K562 (cell line): Measurements from ENCODE around the gene LMNTD2. TPM values are rescaled to one million over a fixed set of nuclear protein-coding genes. Genes with fewer than 3 reads are reported as not detected.

Source experiments
- CBX5 ChIP-seq: IDR thresholded peaks from 2 replicates; pipeline ENCODE4 v1.6.1; 2014; ENCODE audit warnings: low read depth, borderline replicate concordance
- CGGBP1 ChIP-seq: fragments of 250-450 bp; sonication (Bioruptor Pico); IDR thresholded peaks from 2 replicates; pipeline ENCODE4 v1.9.0; 2021; ENCODE audit warnings: mild to moderate bottlenecking
- GATA2 ChIP-seq: sonication (generic); formaldehyde crosslinking; IDR thresholded peaks from 2 replicates; pipeline ENCODE4 v1.4.0; 2020; ENCODE audit warnings: mild to moderate bottlenecking, missing genetic modification reagents
- KLF1 ChIP-seq: fragments of 450-650 bp; IDR thresholded peaks from 2 replicates; pipeline ENCODE4 v1.6.1; 2016; ENCODE audit warnings: missing genetic modification characterization, missing compliant biosample characterization
- MAFF ChIP-seq: IDR thresholded peaks from 2 replicates; pipeline ENCODE4 v1.6.1; 2012; ENCODE audit warnings: low read length, improper control_type of control experiment
- NR2F6 ChIP-seq: fragments of 450-650 bp; formaldehyde crosslinking; IDR thresholded peaks from 2 replicates; pipeline ENCODE4 v1.4.0; 2020; ENCODE audit warnings: mild to moderate bottlenecking
- TARDBP ChIP-seq: fragments of 450-650 bp; IDR thresholded peaks from 2 replicates; pipeline ENCODE4 v1.6.1; 2016
- polyA plus RNA-seq, 8 experiments: library from polyadenylated mRNA; depleted of rRNA in 4 of 8; stranded (reverse) in 5 of 8; unstranded in 3 of 8; fragments of >200 nt; fragmentation: Nextera tagmentation in 2 of 8; fragmentation: Illumina TruSeq in 1 of 8; extraction: Ambion mirVana in 2 of 8; extraction: Trizol in 1 of 8; gene quantifications; 2 replicates each; pipeline versions ENCODE4 v1.2.1 to v1.2.3, GENCODE V29; 2011 to 2014; ENCODE audit warnings: inconsistent platforms in 1 of 8, missing spikeins in 1 of 8
- total RNA-seq, 7 experiments: library from RNA; depleted of rRNA in 6 of 7; stranded (reverse); fragments of >200 nt in 6 of 7; fragmentation: Illumina TruSeq in 2 of 7; extraction: Trizol in 2 of 7; gene quantifications; 2 replicates each; pipeline versions ENCODE4 v1.2.1 to v1.2.3, GENCODE V29; 2011 to 2021; ENCODE audit warnings: low replicate concordance in 1 of 7
- TF ChIP-seq, protein P1 (sequence below), 3 experiments: fragments of 200-800 bp in 1 of 3; sonication (Bioruptor generic) in 1 of 3; sonication (generic) in 1 of 3; formaldehyde crosslinking in 1 of 3; IDR thresholded peaks; 2 replicates each; pipeline versions ENCODE4 v1.6.1 to v1.8.0; 2016 to 2022; ENCODE audit warnings: mild to moderate bottlenecking in 2 of 3, missing compliant biosample characterization in 2 of 3, missing genetic modification characterization in 2 of 3, missing genetic modification reagents in 1 of 3
- TF ChIP-seq, protein P2 (sequence below): fragments of 250-450 bp; sonication (Bioruptor Pico); IDR thresholded peaks from 2 replicates; pipeline ENCODE4 v1.5.1; 2021; ENCODE audit warnings: mild to moderate bottlenecking
- TF ChIP-seq, protein P3 (sequence below): fragments of 250-450 bp; sonication (Bioruptor Pico); IDR thresholded peaks from 2 replicates; pipeline ENCODE4 v1.4.0; 2020; ENCODE audit warnings: mild to moderate bottlenecking, moderate library complexity
- TF ChIP-seq, protein P4 (sequence below): fragments of 250-450 bp; sonication (Bioruptor Pico); IDR thresholded peaks from 2 replicates; pipeline ENCODE4 v1.4.0; 2020
- TF ChIP-seq, protein P5 (sequence below): fragments of 450-650 bp; IDR thresholded peaks from 2 replicates; pipeline ENCODE4 v1.7.1; 2018; ENCODE audit warnings: mild to moderate bottlenecking, low read depth; ENCODE audit not compliant: partially characterized antibody

The LMNTD2 gene
- total and polyA plus RNA-seq, 9 of the 15 experiments (the other 6 are each of a cell fraction or from before 2014, with no cell fraction given), result 0.48 to 4.2 (median 1.5) TPM; not detected in 3

GRCh38 chr11:559712-560304, 730 bp downstream of the LMNTD2 start (continued):
- TF ChIP-seq, protein P1, sequence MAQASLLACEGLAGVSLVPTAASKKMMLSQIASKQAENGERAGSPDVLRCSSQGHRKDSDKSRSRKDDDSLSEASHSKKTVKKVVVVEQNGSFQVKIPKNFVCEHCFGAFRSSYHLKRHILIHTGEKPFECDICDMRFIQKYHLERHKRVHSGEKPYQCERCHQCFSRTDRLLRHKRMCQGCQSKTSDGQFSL (CRISPR knock-in tag; IDR thresholded peaks at IDR 0.05), result no peak
- TF ChIP-seq, protein P1 (tag; IDR thresholded peaks at IDR 0.05), result no peak
- TF ChIP-seq MAFF (no peak), KLF1 (tag) (no peak), CGGBP1 (CRISPR knock-in tag) (no peak), NR2F6 (CRISPR knock-in tag) (no peak), GATA2 (no peak), CBX5 (no peak), TARDBP (no peak)
- TF ChIP-seq, protein P2, sequence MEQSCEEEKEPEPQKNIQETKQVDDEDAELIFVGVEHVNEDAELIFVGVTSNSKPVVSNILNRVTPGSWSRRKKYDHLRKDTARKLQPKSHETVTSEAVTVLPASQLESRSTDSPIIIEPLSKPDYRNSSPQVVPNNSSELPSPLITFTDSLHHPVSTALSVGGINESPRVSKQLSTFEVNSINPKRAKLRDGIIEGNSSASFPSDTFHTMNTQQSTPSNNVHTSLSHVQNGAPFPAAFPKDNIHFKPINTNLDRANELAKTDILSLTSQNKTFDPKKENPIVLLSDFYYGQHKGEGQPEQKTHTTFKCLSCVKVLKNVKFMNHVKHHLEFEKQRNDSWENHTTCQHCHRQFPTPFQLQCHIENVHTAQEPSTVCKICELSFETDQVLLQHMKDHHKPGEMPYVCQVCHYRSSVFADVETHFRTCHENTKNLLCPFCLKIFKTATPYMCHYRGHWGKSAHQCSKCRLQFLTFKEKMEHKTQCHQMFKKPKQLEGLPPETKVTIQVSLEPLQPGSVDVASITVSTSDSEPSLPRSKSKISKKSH (CRISPR knock-in tag), result no peak
- TF ChIP-seq, protein P3, sequence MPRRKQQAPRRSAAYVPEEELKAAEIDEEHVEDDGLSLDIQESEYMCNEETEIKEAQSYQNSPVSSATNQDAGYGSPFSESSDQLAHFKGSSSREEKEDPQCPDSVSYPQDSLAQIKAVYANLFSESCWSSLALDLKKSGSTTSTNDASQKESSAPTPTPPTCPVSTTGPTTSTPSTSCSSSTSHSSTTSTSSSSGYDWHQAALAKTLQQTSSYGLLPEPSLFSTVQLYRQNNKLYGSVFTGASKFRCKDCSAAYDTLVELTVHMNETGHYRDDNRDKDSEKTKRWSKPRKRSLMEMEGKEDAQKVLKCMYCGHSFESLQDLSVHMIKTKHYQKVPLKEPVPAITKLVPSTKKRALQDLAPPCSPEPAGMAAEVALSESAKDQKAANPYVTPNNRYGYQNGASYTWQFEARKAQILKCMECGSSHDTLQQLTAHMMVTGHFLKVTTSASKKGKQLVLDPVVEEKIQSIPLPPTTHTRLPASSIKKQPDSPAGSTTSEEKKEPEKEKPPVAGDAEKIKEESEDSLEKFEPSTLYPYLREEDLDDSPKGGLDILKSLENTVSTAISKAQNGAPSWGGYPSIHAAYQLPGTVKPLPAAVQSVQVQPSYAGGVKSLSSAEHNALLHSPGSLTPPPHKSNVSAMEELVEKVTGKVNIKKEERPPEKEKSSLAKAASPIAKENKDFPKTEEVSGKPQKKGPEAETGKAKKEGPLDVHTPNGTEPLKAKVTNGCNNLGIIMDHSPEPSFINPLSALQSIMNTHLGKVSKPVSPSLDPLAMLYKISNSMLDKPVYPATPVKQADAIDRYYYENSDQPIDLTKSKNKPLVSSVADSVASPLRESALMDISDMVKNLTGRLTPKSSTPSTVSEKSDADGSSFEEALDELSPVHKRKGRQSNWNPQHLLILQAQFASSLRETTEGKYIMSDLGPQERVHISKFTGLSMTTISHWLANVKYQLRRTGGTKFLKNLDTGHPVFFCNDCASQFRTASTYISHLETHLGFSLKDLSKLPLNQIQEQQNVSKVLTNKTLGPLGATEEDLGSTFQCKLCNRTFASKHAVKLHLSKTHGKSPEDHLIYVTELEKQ (CRISPR knock-in tag), result no peak
- TF ChIP-seq, protein P4, sequence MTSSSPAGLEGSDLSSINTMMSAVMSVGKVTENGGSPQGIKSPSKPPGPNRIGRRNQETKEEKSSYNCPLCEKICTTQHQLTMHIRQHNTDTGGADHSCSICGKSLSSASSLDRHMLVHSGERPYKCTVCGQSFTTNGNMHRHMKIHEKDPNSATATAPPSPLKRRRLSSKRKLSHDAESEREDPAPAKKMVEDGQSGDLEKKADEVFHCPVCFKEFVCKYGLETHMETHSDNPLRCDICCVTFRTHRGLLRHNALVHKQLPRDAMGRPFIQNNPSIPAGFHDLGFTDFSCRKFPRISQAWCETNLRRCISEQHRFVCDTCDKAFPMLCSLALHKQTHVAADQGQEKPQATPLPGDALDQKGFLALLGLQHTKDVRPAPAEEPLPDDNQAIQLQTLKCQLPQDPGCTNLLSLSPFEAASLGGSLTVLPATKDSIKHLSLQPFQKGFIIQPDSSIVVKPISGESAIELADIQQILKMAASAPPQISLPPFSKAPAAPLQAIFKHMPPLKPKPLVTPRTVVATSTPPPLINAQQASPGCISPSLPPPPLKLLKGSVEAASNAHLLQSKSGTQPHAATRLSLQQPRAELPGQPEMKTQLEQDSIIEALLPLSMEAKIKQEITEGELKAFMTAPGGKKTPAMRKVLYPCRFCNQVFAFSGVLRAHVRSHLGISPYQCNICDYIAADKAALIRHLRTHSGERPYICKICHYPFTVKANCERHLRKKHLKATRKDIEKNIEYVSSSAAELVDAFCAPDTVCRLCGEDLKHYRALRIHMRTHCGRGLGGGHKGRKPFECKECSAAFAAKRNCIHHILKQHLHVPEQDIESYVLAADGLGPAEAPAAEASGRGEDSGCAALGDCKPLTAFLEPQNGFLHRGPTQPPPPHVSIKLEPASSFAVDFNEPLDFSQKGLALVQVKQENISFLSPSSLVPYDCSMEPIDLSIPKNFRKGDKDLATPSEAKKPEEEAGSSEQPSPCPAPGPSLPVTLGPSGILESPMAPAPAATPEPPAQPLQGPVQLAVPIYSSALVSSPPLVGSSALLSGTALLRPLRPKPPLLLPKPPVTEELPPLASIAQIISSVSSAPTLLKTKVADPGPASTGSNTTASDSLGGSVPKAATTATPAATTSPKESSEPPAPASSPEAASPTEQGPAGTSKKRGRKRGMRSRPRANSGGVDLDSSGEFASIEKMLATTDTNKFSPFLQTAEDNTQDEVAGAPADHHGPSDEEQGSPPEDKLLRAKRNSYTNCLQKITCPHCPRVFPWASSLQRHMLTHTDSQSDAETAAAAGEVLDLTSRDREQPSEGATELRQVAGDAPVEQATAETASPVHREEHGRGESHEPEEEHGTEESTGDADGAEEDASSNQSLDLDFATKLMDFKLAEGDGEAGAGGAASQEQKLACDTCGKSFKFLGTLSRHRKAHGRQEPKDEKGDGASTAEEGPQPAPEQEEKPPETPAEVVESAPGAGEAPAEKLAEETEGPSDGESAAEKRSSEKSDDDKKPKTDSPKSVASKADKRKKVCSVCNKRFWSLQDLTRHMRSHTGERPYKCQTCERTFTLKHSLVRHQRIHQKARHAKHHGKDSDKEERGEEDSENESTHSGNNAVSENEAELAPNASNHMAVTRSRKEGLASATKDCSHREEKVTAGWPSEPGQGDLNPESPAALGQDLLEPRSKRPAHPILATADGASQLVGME (CRISPR knock-in tag), result no peak
- TF ChIP-seq, protein P5, sequence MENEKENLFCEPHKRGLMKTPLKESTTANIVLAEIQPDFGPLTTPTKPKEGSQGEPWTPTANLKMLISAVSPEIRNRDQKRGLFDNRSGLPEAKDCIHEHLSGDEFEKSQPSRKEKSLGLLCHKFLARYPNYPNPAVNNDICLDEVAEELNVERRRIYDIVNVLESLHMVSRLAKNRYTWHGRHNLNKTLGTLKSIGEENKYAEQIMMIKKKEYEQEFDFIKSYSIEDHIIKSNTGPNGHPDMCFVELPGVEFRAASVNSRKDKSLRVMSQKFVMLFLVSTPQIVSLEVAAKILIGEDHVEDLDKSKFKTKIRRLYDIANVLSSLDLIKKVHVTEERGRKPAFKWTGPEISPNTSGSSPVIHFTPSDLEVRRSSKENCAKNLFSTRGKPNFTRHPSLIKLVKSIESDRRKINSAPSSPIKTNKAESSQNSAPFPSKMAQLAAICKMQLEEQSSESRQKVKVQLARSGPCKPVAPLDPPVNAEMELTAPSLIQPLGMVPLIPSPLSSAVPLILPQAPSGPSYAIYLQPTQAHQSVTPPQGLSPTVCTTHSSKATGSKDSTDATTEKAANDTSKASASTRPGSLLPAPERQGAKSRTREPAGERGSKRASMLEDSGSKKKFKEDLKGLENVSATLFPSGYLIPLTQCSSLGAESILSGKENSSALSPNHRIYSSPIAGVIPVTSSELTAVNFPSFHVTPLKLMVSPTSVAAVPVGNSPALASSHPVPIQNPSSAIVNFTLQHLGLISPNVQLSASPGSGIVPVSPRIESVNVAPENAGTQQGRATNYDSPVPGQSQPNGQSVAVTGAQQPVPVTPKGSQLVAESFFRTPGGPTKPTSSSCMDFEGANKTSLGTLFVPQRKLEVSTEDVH, result no peak
